A549 (cell line): Measurements from ENCODE around the gene FRMD6. TPM values are rescaled to one million over a fixed set of nuclear protein-coding genes. Genes with fewer than 3 reads are reported as not detected.

Source experiments
- ATAC-seq, 2 experiments: fragments of 200-7000 bp in 1 of 2; fragments of >200 bp in 1 of 2; cut with Nextera tagmentation in 1 of 2; cut with Tn5 transposase in 1 of 2; 3 replicates each; pipeline versions ENCODE4 v1.8.0 to v1.9.1; 2018 to 2020; ENCODE audit warnings: mild to moderate bottlenecking in 1 of 2, moderate library complexity in 1 of 2
- CTCF ChIA-PET: fragments of 300-600 bp; sonication (Branson Sonifier 250); formaldehyde crosslinking; extraction: SDS; loops from one replicate; lab custom pipeline; 2021; ENCODE audit warnings: antibody characterized with exemption, inconsistent platforms; lab: Yijun Ruan, JAX
- POLR2A ChIA-PET: fragments of 350-600 bp; formaldehyde crosslinking; extraction: SDS; loops from one replicate; lab custom pipeline; 2021; ENCODE audit warnings: antibody characterized with exemption, inconsistent platforms; lab: Yijun Ruan, JAX
- DNase-seq, 2 experiments: peaks; one replicate each; pipeline versions ENCODE4 v3.0.0 to v3.0.0-alpha.2; 2011 to 2016; ENCODE audit warnings: low read depth in 1 of 2, low spot score in 1 of 2
- FAIRE-seq: peaks from 2 replicates; lab custom pipeline; 2011; peaks lifted over from hg19 to GRCh38; lab: Jason Lieb, UNC
- H3K27ac ChIP-seq, 2 experiments: fragments of >200 bp; sonication (Bioruptor Twin); formaldehyde crosslinking; 3 replicates each; pipeline ENCODE4 v1.5.1; 2016 to 2017
- H3K4me1 ChIP-seq: fragments of >200 bp; sonication (Bioruptor Twin); formaldehyde crosslinking; 3 replicates; pipeline ENCODE4 v1.6.1; 2016
- H3K4me2 ChIP-seq: fragments of >200 bp; sonication (Bioruptor Twin); formaldehyde crosslinking; 3 replicates; pipeline ENCODE4 v1.6.1; 2016
- H3K4me3 ChIP-seq: fragments of >200 bp; sonication (Bioruptor Twin); formaldehyde crosslinking; 3 replicates; pipeline ENCODE4 v1.5.1; 2016
- H3K9me3 ChIP-seq: fragments of >200 bp; sonication (Bioruptor Twin); formaldehyde crosslinking; 3 replicates; pipeline ENCODE4 v1.6.1; 2016
- ATOH8 ChIP-seq: fragments of 250-450 bp; sonication (Bioruptor Pico); IDR thresholded peaks from 2 replicates; pipeline ENCODE4 v1.5.0; 2020; ENCODE audit warnings: low read depth, mild to moderate bottlenecking, moderate library complexity
- BCL3 ChIP-seq: fragments of >200 bp; sonication (Bioruptor Twin); formaldehyde crosslinking; IDR thresholded peaks from 3 replicates; pipeline ENCODE4 v1.6.1; 2016
- BHLHE40 ChIP-seq: IDR thresholded peaks from 2 replicates; pipeline ENCODE4 v1.6.1; 2012; ENCODE audit warnings: low read depth, low read length, inconsistent platforms
- CEBPB ChIP-seq, 2 experiments: fragments of >200 bp in 1 of 2; sonication (Bioruptor Twin) in 1 of 2; formaldehyde crosslinking in 1 of 2; IDR thresholded peaks; 2 replicates each; pipeline ENCODE4 v1.6.1; 2012 to 2016
- CHD2 ChIP-seq: fragments of 150-350 bp; IDR thresholded peaks from 2 replicates; pipeline ENCODE4 v1.6.1; 2014; ENCODE audit warnings: low read length; ENCODE audit not compliant: partially characterized antibody
- EHF ChIP-seq: fragments of 250-450 bp; sonication (Bioruptor Pico); IDR thresholded peaks from 2 replicates; pipeline ENCODE4 v1.5.0; 2020; ENCODE audit warnings: mild to moderate bottlenecking
- ELK1 ChIP-seq: fragments of 150-350 bp; IDR thresholded peaks from 2 replicates; pipeline ENCODE4 v1.6.1; 2014; ENCODE audit warnings: low read depth, mild to moderate bottlenecking, low read length
- ESRRA ChIP-seq: fragments of 150-350 bp; IDR thresholded peaks from 2 replicates; pipeline ENCODE4 v1.6.1; 2014; ENCODE audit warnings: mild to moderate bottlenecking, low read length, borderline replicate concordance
- FOSB ChIP-seq: fragments of 250-450 bp; sonication (Bioruptor Pico); IDR thresholded peaks from 2 replicates; pipeline ENCODE4 v1.5.0; 2020; ENCODE audit warnings: mild to moderate bottlenecking, moderate library complexity
- FOSL2 ChIP-seq, 2 experiments: fragments of 450-650 bp in 1 of 2; fragments of >200 bp in 1 of 2; sonication (Bioruptor Twin) in 1 of 2; formaldehyde crosslinking; IDR thresholded peaks; 2 replicates each; pipeline versions ENCODE4 v1.5.0 to v1.6.1; 2016 to 2020; ENCODE audit warnings: mild to moderate bottlenecking in 1 of 2, moderate library complexity in 1 of 2
- FOXS1 ChIP-seq: fragments of 250-450 bp; sonication (Bioruptor Pico); IDR thresholded peaks from 2 replicates; pipeline ENCODE4 v1.5.0; 2020; ENCODE audit warnings: mild to moderate bottlenecking, moderate library complexity
- GATA3 ChIP-seq: IDR thresholded peaks from 2 replicates; pipeline ENCODE4 v1.6.1; 2012; ENCODE audit warnings: borderline replicate concordance
- HDAC2 ChIP-seq: fragments of 200-600 bp; sonication (generic); IDR thresholded peaks from 2 replicates; pipeline ENCODE4 v1.6.1; 2016
- HMGXB4 ChIP-seq: fragments of 250-450 bp; sonication (Bioruptor Pico); IDR thresholded peaks from 2 replicates; pipeline ENCODE4 v1.5.0; 2021; ENCODE audit warnings: mild to moderate bottlenecking, moderate library complexity, borderline replicate concordance
- HOXA7 ChIP-seq: fragments of 250-450 bp; sonication (Bioruptor Pico); IDR thresholded peaks from 2 replicates; pipeline ENCODE4 v1.5.0; 2020; ENCODE audit warnings: mild to moderate bottlenecking, moderate library complexity
- HOXB13 ChIP-seq: fragments of 250-450 bp; sonication (Bioruptor Pico); IDR thresholded peaks from 2 replicates; pipeline ENCODE4 v1.5.0; 2020; ENCODE audit warnings: low read depth, mild to moderate bottlenecking, moderate library complexity
- JUNB ChIP-seq: fragments of >200 bp; sonication (Bioruptor Twin); formaldehyde crosslinking; IDR thresholded peaks from 2 replicates; pipeline ENCODE4 v1.6.1; 2016
- MAZ ChIP-seq: fragments of 150-350 bp; IDR thresholded peaks from 2 replicates; pipeline ENCODE4 v1.6.1; 2014; ENCODE audit warnings: antibody characterized with exemption, low read depth, low read length, borderline replicate concordance
- PHF8 ChIP-seq: fragments of 200-600 bp; sonication (generic); IDR thresholded peaks from 2 replicates; pipeline ENCODE4 v1.6.1; 2016; ENCODE audit warnings: low read depth, mild to moderate bottlenecking, antibody characterized with exemption, moderate library complexity, borderline replicate concordance
- RFX5 ChIP-seq: fragments of 450-650 bp; IDR thresholded peaks from 2 replicates; pipeline ENCODE4 v1.7.1; 2014; ENCODE audit warnings: antibody characterized with exemption, mild to moderate bottlenecking, moderate library complexity
- RNF2 ChIP-seq: fragments of 200-600 bp; sonication (generic); IDR thresholded peaks from 2 replicates; pipeline ENCODE4 v1.6.1; 2016; ENCODE audit warnings: low read depth, mild to moderate bottlenecking, antibody characterized with exemption, moderate library complexity, borderline replicate concordance
- SMC3 ChIP-seq: fragments of >200 bp; sonication (Bioruptor Twin); formaldehyde crosslinking; IDR thresholded peaks from 3 replicates; pipeline ENCODE4 v1.6.1; 2018; ENCODE audit warnings: inconsistent platforms
- SREBF2 ChIP-seq: fragments of 450-650 bp; IDR thresholded peaks from 2 replicates; pipeline ENCODE4 v1.6.1; 2014; ENCODE audit warnings: mild to moderate bottlenecking, moderate library complexity
- TFCP2L1 ChIP-seq: fragments of 250-450 bp; sonication (Bioruptor Pico); IDR thresholded peaks from 2 replicates; pipeline ENCODE4 v1.5.0; 2021; ENCODE audit warnings: mild to moderate bottlenecking
- TP53 ChIP-seq: fragments of 250-450 bp; sonication (Bioruptor Pico); IDR thresholded peaks from 2 replicates; pipeline ENCODE4 v1.5.0; 2021; ENCODE audit warnings: mild to moderate bottlenecking, moderate library complexity
- ZC3H11A ChIP-seq: fragments of 450-650 bp; IDR thresholded peaks from 2 replicates; pipeline ENCODE4 v1.6.1; 2014; ENCODE audit warnings: antibody characterized with exemption, mild to moderate bottlenecking
- ZFP36 ChIP-seq: fragments of 450-650 bp; IDR thresholded peaks from 2 replicates; pipeline ENCODE4 v1.6.1; 2014; ENCODE audit warnings: borderline replicate concordance; ENCODE audit not compliant: partially characterized antibody
- WGBS: methylation state at CpG from one replicate; pipeline ENCODE4 v1.1.6; 2017; ENCODE audit errors: missing lambda C conversion rate; 5-methylcytosine and 5-hydroxymethylcytosine counted together
- polyA plus RNA-seq, 4 experiments: library from polyadenylated mRNA; depleted of rRNA in 3 of 4; stranded (reverse); fragments of >200 nt; fragmentation: RNase III in 1 of 4; extraction: RNeasy Plus Mini Kit Qiagen cat#74134 plus additional on column Dnase treatment in 1 of 4; gene quantifications; 2 replicates in 3 of 4; 3 replicates in 1 of 4; pipeline ENCODE4 v1.2.3, GENCODE V29; 2011 to 2017

FRMD6 gene
- polyA plus RNA-seq, 2 of the 4 experiments (the other 2 are of a cell fraction): 18.8 to 23.1 TPM

GRCh38 chr14:51613416-51613815 is 38.3 kb upstream of the FRMD6 start:
- WGBS: 72% methylated on average over 3 of the region's 3 CpGs
- no peaks in the 10 kb centered on the region for H3K9me3 ChIP-seq
- H3K4me2 ChIP-seq: no peak overlapping the region
- peaks cover 26% of the 10 kb centered on the region for H3K4me1 ChIP-seq
- H3K4me3 ChIP-seq: no peak overlapping the region
- no peak for FAIRE-seq
- no peak for ATAC-seq
- TF ChIP-seq BHLHE40 (no peak), TFCP2L1 (no peak), JUNB (no peak), SREBF2 (no peak), FOSB (CRISPR knock-in tag) (no peak), FOXS1 (CRISPR knock-in tag) (no peak), MAZ (no peak), RFX5 (no peak), ATOH8 (CRISPR knock-in tag) (no peak), ZC3H11A (no peak)
- no peak for DNase-seq
- H3K27ac ChIP-seq: no peak overlapping the region
- CTCF ChIA-PET: interaction anchor here (0.8 kb wide), 1 partner anchor 14 kb away, joined by 4 read pairs; no protein-coding TSS in a partner anchor
- POLR2A ChIA-PET: no interaction called here

- Histone ChIP-seq H3K9me3 (no peaks in the 10 kb centered on the region), H3K4me1 (peaks cover 23% of the 10 kb centered on the region), H3K27ac (no peak overlapping the region), H3K4me3 (no peak overlapping the region), H3K4me2 (no peak overlapping the region)
- DNase-seq (no peak), ATAC-seq (no peak), FAIRE-seq (no peak)
- TF ChIP-seq ELK1 (no peak), SREBF2 (no peak), HMGXB4 (CRISPR knock-in tag) (no peak), FOSB (CRISPR knock-in tag) (no peak), BCL3 (no peak), PHF8 (no peak), CHD2 (no peak), JUNB (no peak), ZC3H11A (no peak), SMC3 (no peak), TP53 (CRISPR knock-in tag) (no peak), ESRRA (no peak)
- ChIA-PET CTCF (interaction anchor here (0.7 kb wide), 1 partner anchor 28 kb away, joined by 3 read pairs; no protein-coding TSS in a partner anchor), POLR2A (no interaction called here)
Measured at GRCh38 chr14:51614707-51615106, 37.0 kb upstream of the FRMD6 start.

- no peak for FAIRE-seq
- ATAC-seq: peak in 1 of 2 experiments; percentile 44; a peak in 3 of 6 replicates
- peaks cover 17% of the 10 kb centered on the region for H3K4me1 ChIP-seq
- no peak for DNase-seq
- peak overlapping the region; percentile 67 for H3K4me2 ChIP-seq
- POLR2A ChIA-PET: no interaction called here
- 90% methylated on average over 1 of the region's 1 CpG for WGBS
- H3K4me3 ChIP-seq: no peak overlapping the region
- peak overlapping the region; percentile 16 to 69; a peak in 4 of 6 replicates for H3K27ac ChIP-seq
- TF ChIP-seq HDAC2: no peak
- TF ChIP-seq HOXB13 (CRISPR knock-in tag): no peak
- TF ChIP-seq GATA3: no peak
- TF ChIP-seq ZFP36: no peak
- no peak for TF ChIP-seq HMGXB4 (CRISPR knock-in tag)
- TF ChIP-seq EHF (CRISPR knock-in tag): no peak
- no peak for TF ChIP-seq TP53 (CRISPR knock-in tag)
- no peak for TF ChIP-seq HOXA7 (CRISPR knock-in tag)
- no peak for TF ChIP-seq RNF2
- no peak for TF ChIP-seq FOSL2 (IDR thresholded peaks at IDR 0.05)
- TF ChIP-seq FOSL2 (CRISPR knock-in tag; IDR thresholded peaks at IDR 0.05): no peak
- no peak for TF ChIP-seq CEBPB (IDR thresholded peaks at IDR 0.05)
- no peaks in the 10 kb centered on the region for H3K9me3 ChIP-seq
- CTCF ChIA-PET: interaction anchor here (0.9 to 1.5 kb wide), 5 partner anchors 13 to 334 kb away, joined by 3 to 5 read pairs (median 4); partner anchors contain the start of gene FRMD6
Measured at GRCh38 chr14:51616256-51616655, 35.5 kb upstream of the FRMD6 start.
